Uterus (tissue), 4 donors: ENCODE results near the gene OR4K1. TPM values are rescaled to one million over a fixed set of nuclear protein-coding genes. Genes with fewer than 3 reads are reported as not detected.
"Not testable (repeated sequence)": the region's sequence is repeated elsewhere in the genome, so short reads cannot be mapped to it uniquely, and the experiment has no call there.

Experiments used
- DNase-seq, 2 donors: peaks; one replicate each; pipeline ENCODE4 v3.0.0-alpha.2; 2019 to 2020
- H3K27ac ChIP-seq, 2 donors: fragments of 200-600 bp; sonication (generic); 1 replicate in 1 of 2; 2 replicates in 1 of 2; pipeline ENCODE4 v1.5.1; 2016 to 2018
- H3K27me3 ChIP-seq, 2 donors: fragments of 200-600 bp; sonication (generic); one replicate each; pipeline ENCODE4 v1.5.1; 2018 to 2019; ENCODE audit warnings: control low read depth in 1 of 2
- H3K36me3 ChIP-seq, 2 donors: fragments of 200-600 bp; sonication (generic); one replicate each; pipeline ENCODE4 v1.5.1; 2019; ENCODE audit warnings: control low read depth in 1 of 2
- H3K4me1 ChIP-seq, 2 donors: fragments of 200-600 bp; sonication (generic); one replicate each; pipeline ENCODE4 v1.5.1; 2018 to 2019; ENCODE audit warnings: control low read depth in 1 of 2
- H3K4me3 ChIP-seq, 2 donors: fragments of 200-600 bp; sonication (generic); 1 replicate in 1 of 2; 2 replicates in 1 of 2; pipeline ENCODE4 v1.5.1; 2018 to 2019; ENCODE audit warnings: mild to moderate bottlenecking in 1 of 2
- H3K9me3 ChIP-seq, 2 donors: fragments of 200-600 bp; sonication (generic); one replicate each; pipeline ENCODE4 v1.5.1; 2019; ENCODE audit warnings: control low read depth in 1 of 2
- POLR2A ChIP-seq, 2 donors: fragments of 450-650 bp; IDR thresholded peaks; one replicate each; pipeline ENCODE4 v1.6.1; 2016; ENCODE audit warnings: antibody characterized with exemption in 2 of 2, mild to moderate bottlenecking in 1 of 2, moderate library complexity in 1 of 2
- intact Hi-C: fragments of 100-400 bp; cut with DNase I; formaldehyde crosslinking; loops from one replicate; pipeline ENCODE4 v1.15.1; 2023; ENCODE audit warnings: low total_unique reads
- total RNA-seq, 4 donors: library from RNA; depleted of rRNA in 3 of 4; stranded (reverse); fragments of >200 nt in 3 of 4; gene quantifications; one replicate each; pipeline versions ENCODE4 v1.1.0 to v1.2.4, GENCODE V29; 2014 to 2023
- TF ChIP-seq, protein P1 (sequence below), 4 experiments: fragments of 200-600 bp in 2 of 4; fragments of 450-650 bp in 2 of 4; sonication (generic) in 2 of 4; IDR thresholded peaks; one replicate each; pipeline ENCODE4 v1.5.1; 2016 to 2019; ENCODE audit warnings: antibody characterized with exemption in 4 of 4, mild to moderate bottlenecking in 2 of 4, moderate library complexity in 1 of 4
- donor health status: DM: yes; HTN: yes; CAD: no.

The OR4K1 gene
- total RNA-seq, 4 donors from 2014 or later, result not detected

DNA sequence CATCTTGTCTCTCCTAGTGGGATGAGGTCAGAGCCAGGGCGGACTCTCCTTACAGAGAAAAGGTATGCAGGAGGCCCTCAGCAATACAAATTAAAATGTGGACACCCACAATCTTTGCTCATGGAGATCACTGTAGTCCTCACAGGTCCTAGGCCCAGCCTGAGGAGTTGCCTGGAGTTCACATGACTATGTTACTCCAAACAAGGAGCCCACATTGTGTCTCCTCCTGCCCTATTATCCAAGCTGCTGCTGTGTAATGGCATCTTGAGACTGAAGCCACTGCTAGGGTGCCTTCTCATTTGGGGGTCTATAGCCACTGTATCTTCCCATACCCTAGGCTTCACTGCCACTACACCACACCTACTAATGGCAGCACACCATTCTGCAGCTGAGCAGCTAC is 11.0 kb downstream of the OR4K1 start:
- no peaks in the 10 kb centered on the region for H3K4me1 ChIP-seq
- H3K27me3 ChIP-seq, result no peaks in the 10 kb centered on the region
- intact Hi-C loops, result no loop called here
- no peak overlapping the region for H3K27ac ChIP-seq
- no peak for DNase-seq
- H3K36me3 ChIP-seq, result no peaks in the 10 kb centered on the region
- H3K4me3 ChIP-seq, result no peak overlapping the region
- TF ChIP-seq, protein P1, sequence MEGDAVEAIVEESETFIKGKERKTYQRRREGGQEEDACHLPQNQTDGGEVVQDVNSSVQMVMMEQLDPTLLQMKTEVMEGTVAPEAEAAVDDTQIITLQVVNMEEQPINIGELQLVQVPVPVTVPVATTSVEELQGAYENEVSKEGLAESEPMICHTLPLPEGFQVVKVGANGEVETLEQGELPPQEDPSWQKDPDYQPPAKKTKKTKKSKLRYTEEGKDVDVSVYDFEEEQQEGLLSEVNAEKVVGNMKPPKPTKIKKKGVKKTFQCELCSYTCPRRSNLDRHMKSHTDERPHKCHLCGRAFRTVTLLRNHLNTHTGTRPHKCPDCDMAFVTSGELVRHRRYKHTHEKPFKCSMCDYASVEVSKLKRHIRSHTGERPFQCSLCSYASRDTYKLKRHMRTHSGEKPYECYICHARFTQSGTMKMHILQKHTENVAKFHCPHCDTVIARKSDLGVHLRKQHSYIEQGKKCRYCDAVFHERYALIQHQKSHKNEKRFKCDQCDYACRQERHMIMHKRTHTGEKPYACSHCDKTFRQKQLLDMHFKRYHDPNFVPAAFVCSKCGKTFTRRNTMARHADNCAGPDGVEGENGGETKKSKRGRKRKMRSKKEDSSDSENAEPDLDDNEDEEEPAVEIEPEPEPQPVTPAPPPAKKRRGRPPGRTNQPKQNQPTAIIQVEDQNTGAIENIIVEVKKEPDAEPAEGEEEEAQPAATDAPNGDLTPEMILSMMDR (IDR thresholded peaks at IDR 0.05), result no peak
- TF ChIP-seq POLR2A (IDR thresholded peaks at IDR 0.05), result no peak
- no peaks in the 10 kb centered on the region for H3K9me3 ChIP-seq

DNA sequence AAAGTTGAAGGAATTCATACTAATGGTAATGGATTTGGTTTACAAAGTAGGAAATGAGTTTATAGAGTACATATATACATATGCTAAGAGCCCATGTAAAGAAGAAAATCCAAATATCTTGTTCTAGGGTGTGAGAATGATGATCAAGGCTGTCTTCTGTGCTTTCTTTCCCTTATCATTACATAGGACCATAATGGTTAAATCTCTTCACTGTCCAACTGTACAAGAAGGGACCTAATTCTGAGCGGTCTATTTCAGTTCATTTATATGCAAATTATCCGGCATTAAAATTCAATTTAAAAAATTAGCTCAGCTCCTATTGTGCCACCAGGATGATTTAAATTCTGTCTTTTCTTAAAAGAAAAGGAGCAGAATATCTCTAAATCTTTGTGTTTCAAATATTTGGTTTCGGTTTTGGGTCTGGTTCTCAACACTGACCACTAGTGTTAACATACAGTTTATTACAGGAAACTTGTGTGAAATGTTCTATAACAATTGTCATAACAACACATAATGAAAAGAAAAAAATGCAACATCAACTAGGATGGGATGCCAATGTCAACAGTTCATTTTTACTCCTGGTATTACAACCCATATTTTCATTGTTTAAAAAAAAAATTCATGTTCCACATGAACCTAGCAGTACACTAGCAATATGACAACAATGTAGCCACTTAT is 16.8 kb downstream of the OR4K1 start:
- no peaks in the 10 kb centered on the region for H3K27me3 ChIP-seq
- H3K36me3 ChIP-seq, result no peaks in the 10 kb centered on the region
- no peak for DNase-seq
- no peak overlapping the region for H3K4me3 ChIP-seq
- no peak for TF ChIP-seq POLR2A (IDR thresholded peaks at IDR 0.05)
- TF ChIP-seq, protein P1 (IDR thresholded peaks at IDR 0.05), result no peak
- H3K4me1 ChIP-seq, result no peaks in the 10 kb centered on the region
- no peak overlapping the region for H3K27ac ChIP-seq
- intact Hi-C loops, result no loop called here
- no peaks in the 10 kb centered on the region for H3K9me3 ChIP-seq

DNA sequence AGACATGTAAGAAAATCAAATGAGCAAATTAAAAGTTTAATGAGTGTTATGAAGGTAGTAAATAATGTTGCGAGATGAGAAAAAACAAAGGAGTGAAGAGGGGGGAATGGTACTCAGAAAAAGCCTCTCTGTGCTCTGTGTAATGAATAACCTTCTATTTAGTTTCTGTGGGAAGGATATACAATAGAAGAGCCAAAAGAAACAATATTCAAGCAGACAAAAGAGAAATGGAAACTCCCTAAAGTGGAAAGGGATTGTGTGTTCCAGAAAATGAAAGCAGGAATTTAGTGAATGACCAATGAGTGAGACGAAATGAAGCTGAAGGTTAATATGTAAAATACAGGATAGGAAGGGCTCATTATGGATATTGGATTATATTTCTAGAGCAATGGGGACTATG is 18.5 kb downstream of the OR4K1 start:
- Histone ChIP-seq H3K27me3 (no peaks in the 10 kb centered on the region), H3K9me3 (no peaks in the 10 kb centered on the region), H3K27ac (no peak overlapping the region), H3K4me3 (no peak overlapping the region), H3K4me1 (no peaks in the 10 kb centered on the region), H3K36me3 (no peaks in the 10 kb centered on the region)
- TF ChIP-seq, protein P1 (IDR thresholded peaks at IDR 0.05), result no peak
- TF ChIP-seq POLR2A (IDR thresholded peaks at IDR 0.05), result no peak
- no peak for DNase-seq
- intact Hi-C loops, result no loop called here

DNA sequence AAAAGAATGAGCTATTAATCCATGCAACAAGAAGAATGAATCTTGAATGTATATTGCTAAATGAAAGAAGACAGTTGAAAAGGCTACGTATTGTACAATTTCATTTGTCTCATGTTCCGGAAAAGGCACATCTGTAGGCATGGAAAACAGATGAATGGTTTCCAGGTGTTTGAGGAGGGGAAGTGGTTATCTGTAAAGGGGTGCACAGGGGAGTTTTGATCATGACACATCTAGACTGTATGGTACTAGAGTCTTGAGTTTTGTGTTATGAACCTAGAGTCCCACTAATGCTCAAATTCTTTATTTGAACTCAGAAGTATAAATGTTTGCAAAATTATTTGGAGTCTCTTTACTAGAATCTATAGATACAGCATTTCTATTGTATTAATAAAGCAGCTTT is 39.0 kb downstream of the OR4K1 start:
- H3K4me1 ChIP-seq, DNase-seq, H3K9me3 ChIP-seq, intact Hi-C loops, H3K27me3 ChIP-seq, H3K4me3 ChIP-seq, H3K27ac ChIP-seq, H3K36me3 ChIP-seq: not testable (repeated sequence)

DNA sequence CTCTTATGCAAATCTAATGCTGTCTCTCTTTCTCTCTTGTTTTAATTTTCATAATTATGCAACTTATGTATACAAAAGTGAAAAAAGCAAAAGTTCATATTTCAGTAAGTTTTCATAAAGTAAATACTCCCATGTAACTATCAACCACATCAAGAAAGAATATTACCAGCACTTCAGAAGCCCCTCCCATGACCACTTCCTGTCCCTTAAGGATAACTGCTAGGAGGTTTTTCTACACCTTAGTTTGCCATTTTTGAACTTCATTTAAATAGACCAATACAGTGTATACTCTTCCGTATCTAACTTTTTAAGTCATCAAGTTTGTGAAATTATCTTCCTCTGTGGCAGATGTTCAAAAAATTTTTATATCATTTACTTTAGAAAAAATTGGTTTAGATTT is 44.1 kb downstream of the OR4K1 start:
- intact Hi-C loops, result no loop called here
- TF ChIP-seq POLR2A (IDR thresholded peaks at IDR 0.05), result no peak
- TF ChIP-seq, protein P1 (IDR thresholded peaks at IDR 0.05), result no peak
- Histone ChIP-seq H3K9me3 (no peaks in the 10 kb centered on the region), H3K36me3 (no peaks in the 10 kb centered on the region), H3K27ac (no peak overlapping the region), H3K4me1 (no peaks in the 10 kb centered on the region), H3K4me3 (no peak overlapping the region), H3K27me3 (no peaks in the 10 kb centered on the region)
- DNase-seq, result no peak

DNA sequence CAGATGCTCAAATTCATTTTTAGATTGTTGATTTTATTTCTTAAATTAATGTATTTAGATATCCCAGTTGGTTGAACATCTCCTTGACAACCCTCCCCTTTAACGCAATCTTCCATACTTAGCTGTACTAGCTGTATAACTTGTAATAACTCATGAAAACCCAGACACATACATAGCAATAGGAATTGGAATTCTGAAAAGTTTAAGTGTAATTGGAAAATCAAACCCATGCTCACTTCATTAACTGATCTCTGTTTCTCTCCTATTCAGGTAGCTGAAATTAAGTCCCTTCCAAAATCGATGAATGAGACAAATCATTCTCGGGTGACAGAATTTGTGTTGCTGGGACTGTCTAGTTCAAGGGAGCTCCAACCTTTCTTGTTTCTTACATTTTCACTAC is 44.6 kb downstream of the OR4K1 start, which contains the start of gene OR4K15:
Gene OR4K15 (plus strand): TSS at position 301 of the 400 bp plus-strand sequence. CDS start 0 bp downstream, at position 301.
- no peaks in the 10 kb centered on the region for H3K27me3 ChIP-seq
- TF ChIP-seq, protein P1 (IDR thresholded peaks at IDR 0.05), result no peak
- no peak for TF ChIP-seq POLR2A (IDR thresholded peaks at IDR 0.05)
- intact Hi-C loops, result no loop called here
- no peaks in the 10 kb centered on the region for H3K4me1 ChIP-seq
- H3K4me3 ChIP-seq, result no peak within 1 kb of the TSS
- H3K9me3 ChIP-seq, result no peaks in the 10 kb centered on the region
- no peaks in the 10 kb centered on the region for H3K36me3 ChIP-seq
- no peak within 1 kb of the TSS for H3K27ac ChIP-seq
- DNase-seq, result no peak
